MM.1S (cell line): ENCODE measurements around the gene EBF3.

Source experiments
- CTCF ChIP-seq: fragments of 300-600 bp; sonication (generic); IDR thresholded peaks from 2 replicates; pipeline ENCODE4 v1.5.1; 2016; ENCODE audit warnings: antibody characterized with exemption, low read length, mixed read lengths
- EZH2phosphoT487 ChIP-seq: fragments of 300-600 bp; sonication (generic); IDR thresholded peaks from 2 replicates; pipeline ENCODE4 v1.6.1; 2018; ENCODE audit warnings: antibody characterized with exemption, low read length

- TF ChIP-seq CTCF, result no peak
- no peak for TF ChIP-seq EZH2phosphoT487
Observed at GRCh38 chr10:129993621-129994020, 29.5 kb upstream of the EBF3 start.
